ENCODE measurements around the gene ZDHHC22. TPM values are rescaled to one million over a fixed set of nuclear protein-coding genes. Genes with fewer than 3 reads are reported as not detected.

ZDHHC22 gene
- total and polyA plus RNA-seq, 5 donors from 2014 or later, result not detected

DNA sequence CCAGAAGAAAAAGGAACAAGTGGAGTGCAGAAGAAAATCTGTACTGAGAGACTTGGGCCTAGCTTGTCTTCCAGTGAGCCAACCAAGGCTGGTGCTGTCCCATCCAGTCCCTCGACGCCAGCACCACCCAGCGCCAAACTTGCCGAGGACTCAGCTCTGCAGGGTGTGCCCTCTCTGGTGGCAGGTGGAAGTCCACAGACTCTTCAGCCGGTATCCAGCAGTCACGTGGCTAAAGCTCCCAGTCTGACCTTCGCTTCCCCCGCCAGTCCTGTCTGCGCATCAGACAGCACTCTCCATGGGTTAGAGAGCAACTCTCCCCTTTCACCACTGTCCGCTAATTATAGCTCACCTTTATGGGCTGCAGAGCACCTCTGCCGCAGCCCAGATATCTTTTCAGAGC lies 27.9 kb downstream of the ZDHHC22 start:
- Mint-ChIP-seq H3K4me3 (no peak overlapping the region), H3K4me1 (peaks cover 2 to 12% (median 4%) of the 10 kb centered on the region in 4 donors), H3K27ac (peak overlapping the region in 1 of 3 donors; percentile 82), H3K27me3 (no peaks in the 10 kb centered on the region), H3K36me3 (peaks cover 40% of the 10 kb centered on the region), H3K9me3 (no peaks in the 10 kb centered on the region)
- Histone ChIP-seq H3K4me1 (ENCODE audit: control insufficient read depth, insufficient read depth, low read length, poor library complexity, severe bottlenecking) (no peaks in the 10 kb centered on the region), H3K4me3 (ENCODE audit: low read depth, low read length) (no peak overlapping the region), H3K27me3 (ENCODE audit: control insufficient read depth, insufficient read depth, low read length) (no peaks in the 10 kb centered on the region), H3K36me3 (ENCODE audit: control insufficient read depth, insufficient read depth, low read length) (peaks cover 53% of the 10 kb centered on the region), H3K27ac (ENCODE audit: insufficient read depth, low read length, poor library complexity, severe bottlenecking) (no peak overlapping the region), H3K9me3 (ENCODE audit: control insufficient read depth in 2 of 2, low read length in 2 of 2) (no peaks in the 10 kb centered on the region)
- DNase-seq (no peak), ATAC-seq (ENCODE audit: low read depth in 2 of 2) (no peak)

DNA sequence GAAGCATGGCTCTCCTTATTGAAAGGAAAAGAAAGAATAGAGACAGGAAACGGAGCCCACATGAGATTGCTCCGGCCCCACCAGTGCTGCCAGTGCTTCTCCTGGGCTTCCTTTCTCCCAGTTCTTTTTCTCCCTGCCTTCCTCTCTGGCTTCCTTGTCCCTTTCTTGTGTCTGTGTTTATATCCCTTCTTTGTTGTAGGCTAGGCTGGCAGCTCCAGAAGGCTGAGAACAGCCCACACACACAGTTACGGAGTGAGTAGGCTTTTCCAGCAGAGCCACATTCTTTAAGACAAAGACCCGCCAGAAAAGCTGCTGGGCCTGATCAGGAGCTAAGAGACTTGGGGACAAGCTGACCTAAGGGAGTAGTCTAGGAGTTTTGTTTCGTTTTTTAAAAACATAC lies 30.6 kb downstream of the ZDHHC22 start:
- peaks cover 42% of the 10 kb centered on the region for H3K36me3 Mint-ChIP-seq

GRCh38 chr14:77110286-77110685 lies 31.3 kb downstream of the ZDHHC22 start:
- Mint-ChIP-seq H3K27me3 (no peaks in the 10 kb centered on the region), H3K36me3 (peaks cover 42% of the 10 kb centered on the region), H3K4me3 (no peak overlapping the region), H3K4me1 (peaks cover 0 to 18% (median 6%) of the 10 kb centered on the region in 4 donors), H3K9me3 (no peaks in the 10 kb centered on the region), H3K27ac (peak overlapping the region in 1 of 3 donors; percentile 66)
- peaks cover 63% of the 10 kb centered on the region for H3K36me3 ChIP-seq (ENCODE audit: control insufficient read depth, insufficient read depth, low read length)
- H3K9me3 ChIP-seq (ENCODE audit: control insufficient read depth in 2 of 2, low read length in 2 of 2), result no peaks in the 10 kb centered on the region
- H3K4me1 ChIP-seq (ENCODE audit: control insufficient read depth, insufficient read depth, low read length, poor library complexity, severe bottlenecking), result no peaks in the 10 kb centered on the region
- DNase-seq (no peak), ATAC-seq (ENCODE audit: low read depth in 2 of 2) (no peak)
- H3K27me3 ChIP-seq (ENCODE audit: control insufficient read depth, insufficient read depth, low read length), result no peaks in the 10 kb centered on the region
- no peak overlapping the region for H3K4me3 ChIP-seq (ENCODE audit: low read depth, low read length)
- H3K27ac ChIP-seq (ENCODE audit: insufficient read depth, low read length, poor library complexity, severe bottlenecking), result no peak overlapping the region

More for the DNA sequence above, 30.6 kb downstream of the ZDHHC22 start:
- DNase-seq (no peak), ATAC-seq (ENCODE audit: low read depth in 2 of 2) (no peak)
- Histone ChIP-seq H3K36me3 (ENCODE audit: control insufficient read depth, insufficient read depth, low read length) (peaks cover 60% of the 10 kb centered on the region), H3K27me3 (ENCODE audit: control insufficient read depth, insufficient read depth, low read length) (no peaks in the 10 kb centered on the region), H3K4me3 (ENCODE audit: low read depth, low read length) (no peak overlapping the region), H3K27ac (ENCODE audit: insufficient read depth, low read length, poor library complexity, severe bottlenecking) (no peak overlapping the region), H3K9me3 (ENCODE audit: control insufficient read depth in 2 of 2, low read length in 2 of 2) (no peaks in the 10 kb centered on the region), H3K4me1 (ENCODE audit: control insufficient read depth, insufficient read depth, low read length, poor library complexity, severe bottlenecking) (no peaks in the 10 kb centered on the region)
- Mint-ChIP-seq H3K4me3 (no peak overlapping the region), H3K27ac (no peak overlapping the region), H3K9me3 (no peaks in the 10 kb centered on the region), H3K27me3 (no peaks in the 10 kb centered on the region), H3K4me1 (peaks cover 0 to 18% (median 6%) of the 10 kb centered on the region in 4 donors)

DNA sequence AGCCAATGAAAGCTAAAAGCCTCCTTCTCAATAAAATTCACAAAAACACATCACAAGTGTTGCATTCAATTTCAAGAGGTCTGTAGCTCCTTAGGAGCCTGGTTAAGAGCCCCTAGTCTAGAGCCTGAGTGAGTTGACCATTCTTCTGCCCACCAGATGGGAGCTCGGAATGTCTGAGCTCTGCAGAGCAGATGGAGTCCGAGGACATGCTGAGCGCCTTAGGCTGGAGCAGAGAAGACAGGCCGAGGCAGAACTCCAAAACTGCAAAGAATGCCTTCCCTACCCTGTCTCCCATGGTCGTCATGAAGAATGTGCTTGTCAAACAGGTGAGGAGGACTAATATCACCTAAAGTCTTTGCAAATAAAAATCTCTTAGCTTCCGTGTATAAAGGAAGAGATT lies 31.9 kb downstream of the ZDHHC22 start:
- H3K4me3 Mint-ChIP-seq, result no peak overlapping the region
- H3K4me1 Mint-ChIP-seq, result peaks cover 0 to 19% (median 6%) of the 10 kb centered on the region in 4 donors
- H3K27me3 Mint-ChIP-seq, result no peaks in the 10 kb centered on the region
- ATAC-seq (ENCODE audit: low read depth in 2 of 2) (no peak), DNase-seq (no peak)
- no peaks in the 10 kb centered on the region for H3K27me3 ChIP-seq (ENCODE audit: control insufficient read depth, insufficient read depth, low read length)
- peaks cover 38% of the 10 kb centered on the region for H3K36me3 Mint-ChIP-seq
- H3K4me3 ChIP-seq (ENCODE audit: low read depth, low read length), result no peak overlapping the region
- H3K9me3 ChIP-seq (ENCODE audit: control insufficient read depth in 2 of 2, low read length in 2 of 2), result no peaks in the 10 kb centered on the region
- no peaks in the 10 kb centered on the region for H3K9me3 Mint-ChIP-seq
- H3K27ac ChIP-seq (ENCODE audit: insufficient read depth, low read length, poor library complexity, severe bottlenecking), result no peak overlapping the region
- H3K4me1 ChIP-seq (ENCODE audit: control insufficient read depth, insufficient read depth, low read length, poor library complexity, severe bottlenecking), result no peaks in the 10 kb centered on the region
- peaks cover 60% of the 10 kb centered on the region for H3K36me3 ChIP-seq (ENCODE audit: control insufficient read depth, insufficient read depth, low read length)
- H3K27ac Mint-ChIP-seq, result no peak overlapping the region

- Histone ChIP-seq H3K27ac (ENCODE audit: insufficient read depth, low read length, poor library complexity, severe bottlenecking) (no peak overlapping the region), H3K27me3 (ENCODE audit: control insufficient read depth, insufficient read depth, low read length) (no peaks in the 10 kb centered on the region), H3K4me1 (ENCODE audit: control insufficient read depth, insufficient read depth, low read length, poor library complexity, severe bottlenecking) (no peaks in the 10 kb centered on the region), H3K4me3 (ENCODE audit: low read depth, low read length) (no peak overlapping the region), H3K36me3 (ENCODE audit: control insufficient read depth, insufficient read depth, low read length) (peaks cover 51% of the 10 kb centered on the region), H3K9me3 (ENCODE audit: control insufficient read depth in 2 of 2, low read length in 2 of 2) (no peaks in the 10 kb centered on the region)
- Mint-ChIP-seq H3K4me1 (peaks cover 5 to 22% (median 6%) of the 10 kb centered on the region in 4 donors), H3K36me3 (peaks cover 36% of the 10 kb centered on the region), H3K9me3 (no peaks in the 10 kb centered on the region), H3K27me3 (no peaks in the 10 kb centered on the region), H3K4me3 (no peak overlapping the region), H3K27ac (peak overlapping the region in 1 of 3 donors; percentile 46)
- DNase-seq (peak in 1 of 3 donors; percentile 20), ATAC-seq (ENCODE audit: low read depth in 2 of 2) (no peak)
Measured at GRCh38 chr14:77108753-77109152, 32.8 kb downstream of the ZDHHC22 start.

GRCh38 chr14:77107228-77107627 lies 34.4 kb downstream of the ZDHHC22 start:
- peaks cover 41% of the 10 kb centered on the region for H3K36me3 ChIP-seq (ENCODE audit: control insufficient read depth, insufficient read depth, low read length)
- H3K9me3 Mint-ChIP-seq, result no peaks in the 10 kb centered on the region
- ATAC-seq (ENCODE audit: low read depth in 2 of 2) (no peak), DNase-seq (no peak)
- no peaks in the 10 kb centered on the region for H3K27me3 ChIP-seq (ENCODE audit: control insufficient read depth, insufficient read depth, low read length)
- no peak overlapping the region for H3K27ac Mint-ChIP-seq
- H3K4me1 ChIP-seq (ENCODE audit: control insufficient read depth, insufficient read depth, low read length, poor library complexity, severe bottlenecking), result no peaks in the 10 kb centered on the region
- no peak overlapping the region for H3K4me3 Mint-ChIP-seq
- no peak overlapping the region for H3K27ac ChIP-seq (ENCODE audit: insufficient read depth, low read length, poor library complexity, severe bottlenecking)
- H3K4me1 Mint-ChIP-seq, result peaks cover 5 to 29% (median 8%) of the 10 kb centered on the region in 4 donors
- H3K4me3 ChIP-seq (ENCODE audit: low read depth, low read length), result no peak overlapping the region
- H3K9me3 ChIP-seq (ENCODE audit: control insufficient read depth in 2 of 2, low read length in 2 of 2), result no peaks in the 10 kb centered on the region
- H3K36me3 Mint-ChIP-seq, result peaks cover 28% of the 10 kb centered on the region
- H3K27me3 Mint-ChIP-seq, result no peaks in the 10 kb centered on the region

- Histone ChIP-seq H3K4me1 (ENCODE audit: control insufficient read depth, insufficient read depth, low read length, poor library complexity, severe bottlenecking) (no peaks in the 10 kb centered on the region), H3K4me3 (ENCODE audit: low read depth, low read length) (no peak overlapping the region), H3K27me3 (ENCODE audit: control insufficient read depth, insufficient read depth, low read length) (no peaks in the 10 kb centered on the region), H3K27ac (ENCODE audit: insufficient read depth, low read length, poor library complexity, severe bottlenecking) (no peak overlapping the region), H3K36me3 (ENCODE audit: control insufficient read depth, insufficient read depth, low read length) (peaks cover 37% of the 10 kb centered on the region), H3K9me3 (ENCODE audit: control insufficient read depth in 2 of 2, low read length in 2 of 2) (no peaks in the 10 kb centered on the region)
- DNase-seq (no peak), ATAC-seq (ENCODE audit: low read depth in 2 of 2) (no peak)
- Mint-ChIP-seq H3K4me3 (peak overlapping the region in 1 of 4 donors; percentile 9), H3K36me3 (peaks cover 25% of the 10 kb centered on the region), H3K4me1 (peaks cover 5 to 30% (median 9%) of the 10 kb centered on the region in 4 donors), H3K9me3 (no peaks in the 10 kb centered on the region), H3K27me3 (no peaks in the 10 kb centered on the region), H3K27ac (no peak overlapping the region)
Measured at GRCh38 chr14:77106666-77107065, 34.9 kb downstream of the ZDHHC22 start.

GRCh38 chr14:77105145-77105939 lies 36.2 kb downstream of the ZDHHC22 start:
- Mint-ChIP-seq H3K27ac (no peak overlapping the region), H3K9me3 (peaks cover 0 to 1% (median 0%) of the 10 kb centered on the region in 7 donors), H3K4me3 (no peak overlapping the region), H3K4me1 (peaks cover 5 to 35% (median 14%) of the 10 kb centered on the region in 4 donors), H3K36me3 (peaks cover 15% of the 10 kb centered on the region), H3K27me3 (no peaks in the 10 kb centered on the region)
- Histone ChIP-seq H3K9me3 (ENCODE audit: control insufficient read depth in 2 of 2, low read length in 2 of 2) (no peaks in the 10 kb centered on the region), H3K27me3 (ENCODE audit: control insufficient read depth, insufficient read depth, low read length) (no peaks in the 10 kb centered on the region), H3K27ac (ENCODE audit: insufficient read depth, low read length, poor library complexity, severe bottlenecking) (no peak overlapping the region), H3K4me1 (ENCODE audit: control insufficient read depth, insufficient read depth, low read length, poor library complexity, severe bottlenecking) (no peaks in the 10 kb centered on the region), H3K36me3 (ENCODE audit: control insufficient read depth, insufficient read depth, low read length) (peaks cover 28% of the 10 kb centered on the region), H3K4me3 (ENCODE audit: low read depth, low read length) (no peak overlapping the region)
- ATAC-seq (ENCODE audit: low read depth in 2 of 2) (no peak), DNase-seq (no peak)
